IMR-90 (cell line): ENCODE results near the gene SEPSECS.

Source experiments
- BHLHE40 ChIP-seq: fragments of 150-350 bp; IDR thresholded peaks from 2 replicates; pipeline ENCODE4 v1.6.1; 2016; ENCODE audit warnings: mild to moderate bottlenecking, low read depth, low read length
- CEBPB ChIP-seq: IDR thresholded peaks from 2 replicates; pipeline ENCODE4 v1.6.1; 2012; ENCODE audit warnings: low read depth, low read length, improper control_type of control experiment
- ELK1 ChIP-seq: fragments of 150-350 bp; IDR thresholded peaks from 2 replicates; pipeline ENCODE4 v1.6.1; 2016; ENCODE audit warnings: low read depth, mild to moderate bottlenecking, low read length, moderate library complexity, borderline replicate concordance
- FOS ChIP-seq: fragments of 150-350 bp; IDR thresholded peaks from 2 replicates; pipeline ENCODE4 v1.6.1; 2016; ENCODE audit warnings: low read depth, low read length
- MAFK ChIP-seq: IDR thresholded peaks from 2 replicates; pipeline ENCODE4 v1.6.1; 2012; ENCODE audit warnings: low read depth, low read length, improper control_type of control experiment
- MXI1 ChIP-seq: IDR thresholded peaks from 2 replicates; pipeline ENCODE4 v1.6.1; 2012; ENCODE audit warnings: low read depth, mild to moderate bottlenecking, low read length, moderate library complexity, borderline replicate concordance
- NFE2L2 ChIP-seq: fragments of 150-350 bp; IDR thresholded peaks from 2 replicates; pipeline ENCODE4 v1.6.1; 2016; ENCODE audit warnings: low read depth, mild to moderate bottlenecking, low read length
- POLR2A ChIP-seq: IDR thresholded peaks from 2 replicates; pipeline ENCODE4 v1.6.1; 2012; ENCODE audit warnings: mild to moderate bottlenecking, low read depth, low read length
- RAD21 ChIP-seq: IDR thresholded peaks from 2 replicates; pipeline ENCODE4 v1.6.1; 2012; ENCODE audit warnings: low read length, improper control_type of control experiment
- RCOR1 ChIP-seq: IDR thresholded peaks from 2 replicates; pipeline ENCODE4 v1.6.1; 2012; ENCODE audit warnings: mild to moderate bottlenecking, low read length, improper control_type of control experiment; ENCODE audit not compliant: insufficient replicate concordance
- RFX5 ChIP-seq: IDR thresholded peaks from 2 replicates; pipeline ENCODE4 v1.8.0; 2012; ENCODE audit warnings: low read depth, mild to moderate bottlenecking, low read length, moderate library complexity
- SMC3 ChIP-seq: fragments of 150-350 bp; IDR thresholded peaks from 2 replicates; pipeline ENCODE4 v1.6.1; 2016; ENCODE audit warnings: low read depth, mild to moderate bottlenecking, antibody characterized with exemption, low read length, moderate library complexity
- USF2 ChIP-seq: fragments of 150-350 bp; IDR thresholded peaks from 2 replicates; pipeline ENCODE4 v1.6.1; 2017; ENCODE audit warnings: mild to moderate bottlenecking, antibody characterized with exemption, low read length, low read depth
- TF ChIP-seq, protein P1 (sequence below): conservative IDR thresholded peaks from 2 replicates; pipeline ENCODE4 v1.5.1; 2012; ENCODE audit warnings: mild to moderate bottlenecking, low read depth, low read length, improper control_type of control experiment

- TF ChIP-seq, protein P1, sequence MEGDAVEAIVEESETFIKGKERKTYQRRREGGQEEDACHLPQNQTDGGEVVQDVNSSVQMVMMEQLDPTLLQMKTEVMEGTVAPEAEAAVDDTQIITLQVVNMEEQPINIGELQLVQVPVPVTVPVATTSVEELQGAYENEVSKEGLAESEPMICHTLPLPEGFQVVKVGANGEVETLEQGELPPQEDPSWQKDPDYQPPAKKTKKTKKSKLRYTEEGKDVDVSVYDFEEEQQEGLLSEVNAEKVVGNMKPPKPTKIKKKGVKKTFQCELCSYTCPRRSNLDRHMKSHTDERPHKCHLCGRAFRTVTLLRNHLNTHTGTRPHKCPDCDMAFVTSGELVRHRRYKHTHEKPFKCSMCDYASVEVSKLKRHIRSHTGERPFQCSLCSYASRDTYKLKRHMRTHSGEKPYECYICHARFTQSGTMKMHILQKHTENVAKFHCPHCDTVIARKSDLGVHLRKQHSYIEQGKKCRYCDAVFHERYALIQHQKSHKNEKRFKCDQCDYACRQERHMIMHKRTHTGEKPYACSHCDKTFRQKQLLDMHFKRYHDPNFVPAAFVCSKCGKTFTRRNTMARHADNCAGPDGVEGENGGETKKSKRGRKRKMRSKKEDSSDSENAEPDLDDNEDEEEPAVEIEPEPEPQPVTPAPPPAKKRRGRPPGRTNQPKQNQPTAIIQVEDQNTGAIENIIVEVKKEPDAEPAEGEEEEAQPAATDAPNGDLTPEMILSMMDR = no peak
- TF ChIP-seq RFX5 = no peak
- TF ChIP-seq FOS = no peak
- no peak for TF ChIP-seq POLR2A
- TF ChIP-seq SMC3 = no peak
- no peak for TF ChIP-seq BHLHE40
- no peak for TF ChIP-seq USF2
- TF ChIP-seq RCOR1 = no peak
- no peak for TF ChIP-seq RAD21
- no peak for TF ChIP-seq MAFK
- TF ChIP-seq ELK1 = no peak
- no peak for TF ChIP-seq CEBPB
- no peak for TF ChIP-seq MXI1
- TF ChIP-seq NFE2L2 = no peak
Measured at GRCh38 chr4:25158817-25159216, 1.4 kb downstream of the SEPSECS start.
